Measurements from ENCODE around the gene RPL35A.

- TF ChIP-seq CTCF (conservative IDR thresholded peaks at IDR 0.05): no peak
- no peak for TF ChIP-seq EZH2 (IDR thresholded peaks at IDR 0.05; ENCODE audit: low read depth)
Measured at GRCh38 chr3:197983076-197983475, 33.1 kb downstream of the RPL35A start.
